Astrocyte (in vitro differentiated cells and primary cell): ENCODE results near the gene TTK. TPM values are rescaled to one million over a fixed set of nuclear protein-coding genes. Genes with fewer than 3 reads are reported as not detected.

Source experiments
- DNase-seq: peaks from one replicate; pipeline ENCODE4 v3.0.0-alpha.2; 2010; ENCODE audit warnings: low read depth
- FAIRE-seq: peaks from 2 replicates; lab custom pipeline; 2011; peaks lifted over from hg19 to GRCh38; lab: Jason Lieb, UNC
- H2AFZ ChIP-seq: 2 replicates; pipeline ENCODE4 v1.6.0; 2012; ENCODE audit warnings: low read depth, low read length, inconsistent platforms
- H3K27ac ChIP-seq: 2 replicates; pipeline ENCODE4 v1.5.1; 2011; ENCODE audit warnings: low read depth, low read length, inconsistent platforms
- H3K27me3 ChIP-seq: 2 replicates; pipeline ENCODE4 v1.6.0; 2011; ENCODE audit warnings: low read length, inconsistent platforms; ENCODE audit not compliant: insufficient read depth
- H3K36me3 ChIP-seq: 2 replicates; pipeline ENCODE4 v1.5.1; 2011; ENCODE audit warnings: low read length, inconsistent platforms; ENCODE audit not compliant: insufficient read depth
- H3K4me1 ChIP-seq: 2 replicates; pipeline ENCODE4 v1.5.1; 2011; ENCODE audit warnings: low read length, inconsistent platforms; ENCODE audit not compliant: insufficient read depth
- H3K4me2 ChIP-seq: 2 replicates; pipeline ENCODE4 v1.6.0; 2012; ENCODE audit warnings: low read length, inconsistent platforms
- H3K4me3 ChIP-seq: 2 replicates; pipeline ENCODE4 v1.5.1; 2011; ENCODE audit warnings: low read depth, mild to moderate bottlenecking, low read length, inconsistent platforms; ENCODE audit not compliant: insufficient read depth
- H3K79me2 ChIP-seq: 2 replicates; pipeline ENCODE4 v1.6.0; 2012; ENCODE audit warnings: mild to moderate bottlenecking, low read length, inconsistent platforms; ENCODE audit not compliant: insufficient read depth
- H3K9ac ChIP-seq: 2 replicates; pipeline ENCODE4 v1.6.0; 2012; ENCODE audit warnings: mild to moderate bottlenecking, low read length, inconsistent platforms
- H3K9me3 ChIP-seq: 2 replicates; pipeline ENCODE4 v1.5.1; 2012; ENCODE audit warnings: low read depth, mild to moderate bottlenecking, low read length, inconsistent platforms; ENCODE audit not compliant: insufficient read depth
- H4K20me1 ChIP-seq: 2 replicates; pipeline ENCODE4 v1.6.0; 2012; ENCODE audit warnings: low read length, inconsistent platforms; ENCODE audit not compliant: insufficient read depth
- H3K27ac Mint-ChIP-seq: one replicate; pipeline ENCODE4 v1.8.0; 2021; ENCODE audit warnings: mild to moderate bottlenecking, mixed read lengths; ENCODE audit not compliant: unreplicated experiment
- H3K27me3 Mint-ChIP-seq: one replicate; pipeline ENCODE4 v1.8.0; 2021; ENCODE audit warnings: low read depth, mixed read lengths; ENCODE audit not compliant: unreplicated experiment
- H3K36me3 Mint-ChIP-seq: one replicate; pipeline ENCODE4 v1.8.0; 2021; ENCODE audit warnings: low read depth, mixed read lengths; ENCODE audit not compliant: unreplicated experiment
- H3K4me1 Mint-ChIP-seq: one replicate; pipeline ENCODE4 v1.8.0; 2021; ENCODE audit warnings: low read depth, mixed read lengths; ENCODE audit not compliant: unreplicated experiment
- H3K4me3 Mint-ChIP-seq: one replicate; pipeline ENCODE4 v1.8.0; 2021; ENCODE audit warnings: mild to moderate bottlenecking, moderate library complexity, mixed read lengths; ENCODE audit not compliant: unreplicated experiment
- H3K9me3 Mint-ChIP-seq: one replicate; pipeline ENCODE4 v1.8.0; 2021; ENCODE audit warnings: mild to moderate bottlenecking, mixed read lengths; ENCODE audit not compliant: unreplicated experiment
- CTCF ChIP-seq: IDR thresholded peaks from 2 replicates; pipeline ENCODE4 v1.5.1; 2011; ENCODE audit warnings: low read depth, mild to moderate bottlenecking, inconsistent platforms, low read length, moderate library complexity; ENCODE audit not compliant: insufficient read depth
- EZH2 ChIP-seq: IDR thresholded peaks from 2 replicates; pipeline ENCODE4 v1.6.1; 2012; ENCODE audit warnings: mild to moderate bottlenecking, low read length, inconsistent platforms; ENCODE audit not compliant: insufficient read depth
- total RNA-seq: library from RNA; stranded (reverse); gene quantifications from 2 replicates; pipeline ENCODE4 v1.2.1, GENCODE V29; 2021

TTK gene
- total RNA-seq, 1 donor from 2014 or later: 4.9 TPM

- no peaks in the 10 kb centered on the region for H3K9me3 ChIP-seq
- DNase-seq (no peak), FAIRE-seq (no peak)
- no peak overlapping the region for H3K4me2 ChIP-seq
- no peak overlapping the region for H2AFZ ChIP-seq
- H3K4me1 ChIP-seq: no peaks in the 10 kb centered on the region
- H3K27ac Mint-ChIP-seq: no peak overlapping the region
- H3K36me3 Mint-ChIP-seq: no peaks in the 10 kb centered on the region
- no peak overlapping the region for H3K4me3 Mint-ChIP-seq
- H4K20me1 ChIP-seq: no peaks in the 10 kb centered on the region
- no peaks in the 10 kb centered on the region for H3K4me1 Mint-ChIP-seq
- H3K36me3 ChIP-seq: no peaks in the 10 kb centered on the region
- H3K9ac ChIP-seq: no peak overlapping the region
- H3K27me3 ChIP-seq: no peaks in the 10 kb centered on the region
- no peaks in the 10 kb centered on the region for H3K79me2 ChIP-seq
- no peak overlapping the region for H3K4me3 ChIP-seq
- H3K27me3 Mint-ChIP-seq: no peaks in the 10 kb centered on the region
- H3K27ac ChIP-seq: no peak overlapping the region
- no peak for TF ChIP-seq CTCF
- no peak for TF ChIP-seq EZH2
- H3K9me3 Mint-ChIP-seq: peaks cover 3% of the 10 kb centered on the region
Observed at GRCh38 chr6:79971193-79971592, 33.3 kb upstream of the TTK start.

GRCh38 chr6:79981652-79982051 is 22.8 kb upstream of the TTK start:
- Mint-ChIP-seq H3K4me1 (no peaks in the 10 kb centered on the region), H3K27me3 (no peaks in the 10 kb centered on the region), H3K9me3 (no peaks in the 10 kb centered on the region), H3K36me3 (no peaks in the 10 kb centered on the region), H3K27ac (no peak overlapping the region), H3K4me3 (no peak overlapping the region)
- H2AFZ ChIP-seq: no peak overlapping the region
- no peak for TF ChIP-seq CTCF
- TF ChIP-seq EZH2: no peak
- H3K9me3 ChIP-seq: no peaks in the 10 kb centered on the region
- no peaks in the 10 kb centered on the region for H3K36me3 ChIP-seq
- H3K79me2 ChIP-seq: no peaks in the 10 kb centered on the region
- H3K4me1 ChIP-seq: no peaks in the 10 kb centered on the region
- no peaks in the 10 kb centered on the region for H4K20me1 ChIP-seq
- no peak overlapping the region for H3K4me3 ChIP-seq
- peaks cover 4% of the 10 kb centered on the region for H3K27me3 ChIP-seq
- H3K4me2 ChIP-seq: no peak overlapping the region
- H3K9ac ChIP-seq: no peak overlapping the region
- H3K27ac ChIP-seq: no peak overlapping the region
- DNase-seq (no peak), FAIRE-seq (no peak)

GRCh38 chr6:79984261-79984660 is 20.2 kb upstream of the TTK start:
- FAIRE-seq (no peak), DNase-seq (peak; percentile 61)
- Mint-ChIP-seq H3K4me1 (no peaks in the 10 kb centered on the region), H3K4me3 (no peak overlapping the region), H3K27me3 (no peaks in the 10 kb centered on the region), H3K27ac (no peak overlapping the region), H3K36me3 (no peaks in the 10 kb centered on the region), H3K9me3 (no peaks in the 10 kb centered on the region)
- Histone ChIP-seq H3K4me2 (no peak overlapping the region), H3K27ac (no peak overlapping the region), H3K27me3 (no peaks in the 10 kb centered on the region), H3K79me2 (no peaks in the 10 kb centered on the region), H3K9me3 (no peaks in the 10 kb centered on the region), H3K4me1 (no peaks in the 10 kb centered on the region), H2AFZ (no peak overlapping the region), H4K20me1 (no peaks in the 10 kb centered on the region), H3K9ac (no peak overlapping the region), H3K36me3 (no peaks in the 10 kb centered on the region), H3K4me3 (no peak overlapping the region)
- TF ChIP-seq EZH2 (no peak), CTCF (no peak)
